ENCODE results near the gene POLE3.
A peak's percentile ranks its signal among the peaks of the same experiment; 100 is the strongest.
"Not testable (repeated sequence)": the region's sequence is repeated elsewhere in the genome, so short reads cannot be mapped to it uniquely, and the experiment has no call there.

POLE3 gene

DNA sequence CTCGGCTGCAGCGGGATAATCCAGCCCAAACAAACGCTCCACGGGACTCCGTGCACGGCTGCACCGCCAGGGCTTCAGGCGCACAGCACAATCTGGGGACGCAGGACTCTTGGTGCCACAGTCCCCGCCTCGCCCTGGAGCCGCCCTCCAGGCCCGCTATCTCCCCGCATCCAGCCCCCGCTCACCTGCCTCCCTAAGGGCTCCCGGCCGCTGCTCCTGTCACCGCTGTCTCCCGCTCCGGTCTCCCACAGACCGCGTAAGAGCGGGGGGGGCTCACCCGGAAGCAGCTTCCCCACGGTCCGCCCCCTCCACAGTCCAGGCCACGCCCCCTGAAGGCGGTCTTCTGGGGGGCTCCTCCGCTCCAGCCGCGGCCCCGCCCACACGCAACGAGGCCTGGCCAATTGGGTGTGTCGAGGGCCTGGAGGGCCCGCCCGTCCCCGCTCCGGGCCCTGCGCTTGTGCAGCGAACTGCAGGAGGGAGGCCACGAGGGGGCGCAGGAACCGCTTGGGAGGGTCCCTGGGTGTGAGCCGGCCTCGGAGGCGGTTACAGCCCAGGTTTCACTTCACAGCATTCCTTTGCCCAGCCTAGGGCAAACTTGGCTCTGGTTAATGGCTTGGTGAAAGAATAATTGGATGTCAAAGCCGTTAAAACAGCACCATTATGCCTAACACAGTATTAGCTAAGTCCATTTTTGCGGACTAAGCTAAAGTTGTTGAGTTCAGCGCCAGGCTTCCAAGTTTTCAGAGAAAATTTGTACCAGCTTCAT lies 9.3 kb downstream of the POLE3 start, which contains the start of gene ALAD:
TSS of gene ALAD (minus strand) at position 258 of the 766 bp plus-strand sequence. CDS start 7,725 bp downstream, outside the sequence.
- DNase-seq = peak; percentile 99

DNA sequence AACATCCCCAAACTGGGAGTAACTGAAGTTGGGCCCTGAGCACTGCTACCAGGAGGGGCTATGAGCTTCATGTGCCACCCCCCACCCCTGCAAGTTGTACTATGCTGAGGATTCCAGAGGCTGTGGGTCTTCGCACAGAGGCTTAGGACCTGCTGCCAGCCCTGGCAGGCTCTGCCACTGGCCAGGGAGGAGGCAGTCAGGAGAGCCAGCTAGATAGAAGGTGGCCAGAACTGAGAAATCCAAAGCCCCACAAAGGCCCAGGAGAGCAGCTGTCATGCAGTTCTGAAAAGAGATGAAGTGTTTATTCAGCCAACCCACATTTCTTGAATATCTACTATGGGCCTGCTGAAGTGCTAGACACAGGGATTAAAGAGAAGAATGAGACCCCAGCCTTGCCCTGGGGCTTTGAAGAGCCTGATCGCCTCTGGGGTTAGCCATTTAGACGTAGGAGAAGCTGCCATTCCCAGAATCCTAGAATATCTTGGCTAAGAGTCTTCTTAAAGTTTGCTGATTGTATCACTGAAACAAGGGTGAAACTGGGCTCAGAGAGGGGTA lies 10.8 kb downstream of the POLE3 start:
- no peak for DNase-seq

DNA sequence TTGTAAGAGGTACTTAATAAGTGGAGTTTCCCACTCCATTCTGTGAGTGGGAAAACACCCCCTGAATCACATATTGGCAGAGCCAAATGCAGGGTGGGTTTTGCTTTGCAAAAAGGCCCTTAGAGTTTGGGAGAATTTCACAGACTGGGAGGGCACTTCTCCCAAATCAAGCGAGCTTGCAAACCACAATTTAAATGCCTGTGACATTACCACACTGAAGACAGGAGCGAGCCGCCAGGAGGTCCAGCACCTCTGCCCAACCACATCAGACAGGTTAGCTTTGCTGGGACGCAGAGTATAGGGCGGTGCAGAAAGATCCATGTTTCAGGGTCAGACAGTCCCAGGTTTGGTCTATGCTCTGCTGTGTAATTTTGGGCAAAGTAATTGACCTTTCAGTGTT lies 11.7 kb downstream of the POLE3 start:
- DNase-seq = no peak

DNA sequence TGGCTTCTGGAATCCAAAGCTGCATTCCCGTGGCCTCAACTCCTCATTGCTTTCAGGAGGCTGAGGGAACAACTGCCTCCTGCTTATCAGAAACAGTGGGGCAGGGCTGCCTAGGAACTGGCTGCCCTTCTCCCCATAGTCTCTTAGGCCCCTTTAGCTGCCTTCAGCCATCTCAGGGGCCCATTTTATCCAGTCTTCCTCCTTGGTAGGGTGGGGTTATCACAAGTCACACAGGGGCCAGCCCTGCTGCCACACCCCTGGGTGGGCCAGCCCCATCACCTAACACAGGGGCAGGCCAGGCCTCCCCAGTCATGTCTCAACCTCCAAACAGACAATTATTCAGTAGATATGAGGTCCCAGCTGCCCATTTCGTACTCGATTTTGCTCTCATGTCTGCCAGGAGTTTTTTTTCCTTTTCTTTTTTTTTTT lies 13.3 kb downstream of the POLE3 start:
- DNase-seq = no peak

DNA sequence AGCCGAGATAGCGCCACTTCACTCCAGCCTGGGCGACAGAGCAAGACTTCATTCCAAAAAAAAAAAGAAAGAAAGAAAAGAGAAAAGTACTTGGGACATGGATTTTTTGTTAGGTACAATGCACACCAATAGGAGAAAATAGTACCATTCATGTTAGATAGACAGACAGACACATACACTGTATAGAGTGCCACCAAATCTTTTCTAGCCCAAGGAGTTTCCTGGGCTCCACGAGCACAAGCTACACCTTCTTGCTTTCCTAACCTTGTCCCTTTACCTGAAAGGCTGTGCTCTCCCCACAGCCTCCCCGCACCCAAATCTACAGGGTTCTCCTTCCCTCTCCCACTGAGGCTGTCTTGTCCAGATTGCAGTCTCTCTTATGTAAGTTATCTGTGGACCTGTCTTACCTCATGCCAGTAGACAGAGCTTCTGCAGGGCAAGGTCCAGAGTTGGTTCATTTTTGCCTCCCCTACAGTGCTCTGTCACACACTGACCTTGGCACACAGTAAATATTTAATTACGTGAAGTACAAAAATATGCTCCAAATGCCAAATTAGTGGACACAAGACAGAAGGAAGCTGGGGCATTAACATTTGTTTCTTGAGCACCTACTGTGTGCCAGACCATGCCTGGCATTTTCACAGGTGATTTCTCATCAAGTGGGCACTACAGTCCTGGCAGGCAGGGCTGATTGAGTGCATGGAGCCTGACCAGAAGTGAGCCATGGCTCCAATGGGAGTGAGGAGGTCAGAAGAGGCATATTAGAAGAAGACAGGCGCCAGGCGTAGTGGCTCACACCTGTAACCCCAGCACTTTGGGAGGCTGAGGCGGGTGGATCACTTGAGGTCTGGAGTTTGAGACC lies 15.2 kb downstream of the POLE3 start:
- no peak for DNase-seq

DNA sequence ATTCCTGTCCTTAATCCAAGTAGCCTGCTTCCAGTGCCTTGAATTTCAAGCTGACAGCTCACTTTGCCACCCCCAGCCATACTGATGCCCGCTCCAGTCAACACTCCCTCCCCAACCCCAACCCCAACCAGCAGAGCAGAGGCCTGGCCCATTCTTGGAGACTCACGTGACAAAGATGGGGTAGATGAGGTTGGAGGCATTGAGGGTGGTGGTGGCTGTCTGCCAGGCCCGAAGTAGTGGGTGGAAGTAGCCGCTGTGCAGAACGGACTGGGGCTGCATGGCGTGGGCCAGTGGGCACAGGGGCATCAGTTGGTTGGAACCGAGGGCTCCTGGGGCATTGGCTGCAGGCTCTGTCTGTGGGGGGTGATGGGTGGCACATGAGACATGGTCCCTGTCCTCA lies 17.2 kb downstream of the POLE3 start:
- no peak for DNase-seq

DNA sequence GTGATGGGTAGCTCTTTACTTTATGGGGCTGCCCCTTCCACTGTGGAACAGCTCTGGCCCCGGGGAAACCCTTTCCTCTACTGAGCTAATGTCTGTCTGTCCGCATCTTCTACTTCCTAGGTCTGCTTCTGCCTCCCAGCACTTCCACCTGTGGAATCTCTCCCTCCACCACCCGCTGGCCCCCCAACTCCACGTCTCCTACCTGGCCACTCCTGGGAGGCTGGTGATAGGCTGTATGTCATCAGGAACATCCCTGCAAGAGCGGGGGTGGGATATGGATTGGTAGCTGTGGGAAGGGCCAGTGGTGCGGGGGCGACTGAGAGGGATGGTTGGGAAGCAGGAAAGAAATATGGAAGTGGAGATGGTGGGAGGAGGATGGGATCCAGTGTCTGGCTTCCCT lies 18.6 kb downstream of the POLE3 start:
- DNase-seq = no peak

DNA sequence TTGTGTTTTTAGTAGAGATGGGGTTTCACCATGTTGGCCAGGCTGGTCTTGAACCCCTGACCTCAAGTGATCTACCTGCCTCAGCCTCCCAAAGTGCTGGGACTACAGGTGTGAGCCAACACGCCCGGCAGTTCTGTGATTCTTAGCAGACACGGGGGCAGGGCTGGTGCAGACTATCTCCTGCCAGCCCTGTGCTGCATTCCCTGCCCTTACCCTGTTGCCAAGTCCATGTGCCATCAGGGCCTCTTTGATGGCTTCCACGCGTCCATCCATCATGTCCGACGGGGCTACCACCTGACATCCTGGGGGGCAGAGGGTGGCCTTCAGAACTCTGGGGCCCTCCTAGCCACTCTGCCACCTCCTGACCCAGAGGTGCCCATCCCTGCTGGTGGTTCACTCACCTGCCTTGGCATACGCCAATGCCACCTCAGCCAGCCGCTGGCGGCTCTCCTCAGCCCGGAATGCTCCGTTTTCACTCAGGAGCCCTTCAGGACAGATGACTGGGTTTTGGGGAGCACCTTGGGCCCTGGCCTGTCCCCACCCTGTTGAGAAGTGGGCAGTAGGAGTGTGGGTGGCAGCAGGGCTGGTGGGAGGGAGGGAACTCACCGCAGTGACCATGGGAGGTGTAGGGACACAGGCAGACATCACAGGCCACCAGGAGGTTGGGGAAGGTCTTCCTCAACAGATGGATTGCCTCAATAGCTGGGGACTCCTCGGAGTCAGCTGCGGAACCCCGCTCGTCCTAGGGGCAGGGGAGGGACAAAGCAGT lies 20.1 kb downstream of the POLE3 start:
- DNase-seq = no peak

DNA sequence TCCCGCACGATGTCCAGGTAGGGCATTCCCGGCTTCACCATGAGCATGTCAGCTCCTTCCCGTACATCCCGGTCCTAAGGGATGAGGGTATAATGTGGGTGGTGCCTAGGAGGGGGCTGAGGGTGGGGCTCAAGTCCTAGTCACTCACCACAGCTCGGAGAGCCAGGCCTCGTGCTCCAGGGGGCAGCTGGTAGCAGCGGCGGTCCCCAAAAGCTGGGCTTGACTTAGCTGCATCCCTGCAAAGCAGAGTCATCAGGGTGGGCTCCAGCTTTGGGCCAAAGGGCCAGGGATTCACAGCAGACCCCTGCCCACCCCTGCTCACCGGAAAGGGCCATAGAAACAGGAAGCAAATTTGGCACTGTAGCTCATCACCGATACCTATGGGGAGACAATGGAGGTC lies 21.0 kb downstream of the POLE3 start:
- DNase-seq = no peak

DNA sequence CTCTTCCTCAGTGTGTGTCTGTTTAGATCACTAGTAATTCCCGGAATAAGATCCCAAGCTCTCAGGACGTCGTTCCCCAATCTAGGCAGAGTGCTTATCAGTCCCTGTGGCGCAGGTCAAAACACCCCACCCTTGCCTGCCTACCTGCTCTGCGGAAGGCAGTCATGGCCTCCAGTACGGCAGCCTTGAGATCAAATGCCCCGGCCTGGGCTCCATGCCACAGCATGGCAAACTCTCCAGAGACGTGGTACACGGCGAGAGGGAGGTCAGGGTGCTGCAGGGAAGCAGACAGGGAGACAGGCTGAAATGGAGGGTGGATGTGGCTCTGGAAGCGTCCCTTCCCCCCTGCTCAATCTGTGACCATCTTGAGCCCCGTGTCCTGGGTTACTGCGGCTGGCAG lies 21.6 kb downstream of the POLE3 start:
- DNase-seq = no peak

DNA sequence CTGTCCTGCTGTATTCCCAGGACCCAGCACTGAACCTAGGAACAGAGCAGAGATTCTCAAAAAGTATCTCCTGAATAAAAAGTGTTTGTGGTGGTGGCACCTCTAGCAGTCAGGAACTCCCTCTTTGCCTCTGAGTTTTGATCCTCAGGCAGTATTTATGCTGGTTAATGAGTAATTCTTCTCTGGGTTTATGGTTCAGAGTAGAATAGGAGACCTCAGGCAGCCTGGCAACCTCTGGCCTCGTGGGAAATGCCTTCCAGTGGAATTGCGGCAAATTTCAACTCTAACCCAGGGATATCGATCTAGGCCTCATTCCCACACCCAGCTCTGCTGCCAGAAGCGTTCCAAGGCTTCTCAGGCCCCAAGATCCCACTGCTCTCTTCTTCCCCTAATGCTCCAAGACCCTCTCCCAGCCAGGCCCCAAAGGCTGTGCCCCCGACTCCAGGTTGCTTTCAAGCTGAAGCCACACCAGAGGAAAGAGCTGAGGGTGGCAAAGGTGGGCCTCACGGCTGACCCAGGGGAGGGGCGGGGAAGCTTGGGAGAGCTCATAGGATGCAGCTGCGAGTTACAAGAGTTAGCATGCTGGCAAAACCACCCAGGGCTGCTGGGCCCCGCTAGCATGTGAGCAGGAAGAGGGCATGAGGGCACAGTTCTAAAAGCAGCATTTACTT lies 22.8 kb downstream of the POLE3 start:
- DNase-seq = no peak

DNA sequence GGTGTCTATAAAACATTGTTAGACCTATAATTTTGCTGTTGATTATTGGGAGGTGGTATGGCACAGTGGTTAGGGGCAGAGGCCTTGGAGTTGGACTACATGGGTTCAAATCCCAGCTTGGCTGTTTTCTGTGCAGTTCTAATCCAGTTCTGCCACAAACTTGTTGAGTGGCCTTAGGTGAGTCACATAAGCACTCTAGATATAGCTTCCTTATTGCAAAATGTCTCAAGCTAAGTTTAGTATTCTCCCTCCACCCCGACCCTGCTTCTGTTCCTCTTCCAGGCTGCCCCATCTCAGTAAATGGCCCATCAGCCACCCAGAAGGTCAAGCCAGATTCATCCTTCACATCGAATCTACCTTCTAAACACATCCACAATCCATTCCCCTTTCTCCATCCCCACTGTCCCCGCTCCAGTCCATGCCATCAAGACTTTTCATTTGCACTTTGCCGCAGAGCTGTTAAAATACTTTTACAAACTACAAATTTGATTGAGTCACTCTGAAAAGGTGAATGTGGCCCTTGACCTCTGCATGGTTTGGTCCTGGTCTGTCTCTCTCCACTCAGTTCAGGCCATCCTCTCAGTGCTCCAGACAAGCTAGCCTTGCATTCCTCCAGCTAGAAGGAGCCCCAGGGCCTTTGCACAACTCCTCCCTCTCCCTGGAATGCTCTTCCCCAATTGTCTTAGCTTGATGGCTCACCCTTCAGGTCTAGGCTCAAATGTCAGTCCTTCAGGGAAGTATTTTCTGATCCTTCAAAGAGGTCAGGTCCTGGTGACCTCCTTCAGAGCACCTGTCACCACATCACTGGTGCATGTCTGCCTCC lies 23.7 kb downstream of the POLE3 start:
- DNase-seq = no peak

DNA sequence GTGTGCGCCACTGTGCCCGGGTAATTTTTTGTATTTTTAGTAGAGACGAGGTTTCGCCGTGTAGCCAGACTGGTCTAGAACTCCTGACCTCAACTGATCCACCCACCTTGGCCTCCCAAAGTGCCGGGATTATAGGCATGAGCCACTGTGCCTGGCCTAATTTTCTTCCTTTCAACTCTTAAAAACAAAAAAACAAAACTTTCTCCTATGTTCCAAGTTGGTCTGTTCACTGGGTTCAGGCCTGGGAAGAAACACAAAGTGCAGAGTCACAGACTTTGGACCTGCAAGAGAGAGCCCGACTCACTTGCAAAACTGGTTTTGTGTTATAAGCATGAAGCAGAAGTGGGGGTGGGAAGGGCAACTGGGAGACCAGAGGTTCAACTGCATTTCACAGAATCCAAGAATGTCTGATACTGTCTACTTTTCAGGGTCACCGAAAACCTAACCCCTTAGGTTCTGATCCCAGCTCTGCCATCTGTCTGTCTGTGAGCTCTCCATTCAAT lies 28.5 kb downstream of the POLE3 start:
- no peak for DNase-seq

DNA sequence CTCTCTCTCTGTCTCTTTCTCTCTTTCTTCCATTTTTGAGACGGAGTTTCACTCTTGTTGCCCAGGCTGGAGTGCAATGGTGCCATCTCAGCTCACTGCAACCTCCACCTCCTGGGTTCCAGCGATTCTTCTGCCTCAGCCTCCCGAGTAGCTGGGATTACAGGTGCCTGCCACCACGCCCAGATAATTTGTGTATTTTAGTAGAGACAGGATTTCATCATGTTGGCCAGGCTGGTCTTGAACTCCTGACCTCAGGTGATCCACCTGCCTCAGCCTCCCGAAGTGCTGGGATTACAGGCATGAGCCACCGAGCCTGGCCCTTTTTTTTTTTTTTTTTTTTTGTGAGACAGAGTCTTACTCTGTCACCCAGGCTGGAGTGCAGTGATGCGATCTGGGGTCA lies 29.0 kb downstream of the POLE3 start:
- not testable (repeated sequence) for DNase-seq

DNA sequence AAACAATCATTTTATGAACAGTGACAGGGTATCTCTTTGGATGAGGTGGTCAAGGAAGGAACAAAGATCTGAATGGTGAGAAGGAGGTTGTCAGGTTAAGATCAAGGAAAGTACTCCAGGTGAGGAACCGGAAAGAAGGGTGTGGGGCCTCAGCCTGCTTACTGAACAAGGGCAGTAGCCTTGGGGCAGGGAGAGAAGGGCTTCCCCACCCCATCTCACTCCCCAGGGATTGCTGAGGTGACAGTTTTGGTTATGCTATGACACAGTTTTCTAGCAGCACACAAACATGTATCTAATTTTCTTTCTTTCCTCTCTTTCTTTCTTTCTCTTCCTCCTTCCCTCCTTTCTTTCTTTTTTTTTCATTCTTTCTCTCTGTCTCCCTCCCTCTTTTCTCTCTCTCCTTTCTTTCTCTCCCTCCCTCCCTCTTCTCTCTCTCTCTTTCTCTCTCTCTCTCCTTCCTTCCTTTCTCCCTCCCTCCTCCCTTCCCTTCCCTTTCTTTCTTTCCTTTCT lies 29.6 kb downstream of the POLE3 start:
- no peak for DNase-seq

DNA sequence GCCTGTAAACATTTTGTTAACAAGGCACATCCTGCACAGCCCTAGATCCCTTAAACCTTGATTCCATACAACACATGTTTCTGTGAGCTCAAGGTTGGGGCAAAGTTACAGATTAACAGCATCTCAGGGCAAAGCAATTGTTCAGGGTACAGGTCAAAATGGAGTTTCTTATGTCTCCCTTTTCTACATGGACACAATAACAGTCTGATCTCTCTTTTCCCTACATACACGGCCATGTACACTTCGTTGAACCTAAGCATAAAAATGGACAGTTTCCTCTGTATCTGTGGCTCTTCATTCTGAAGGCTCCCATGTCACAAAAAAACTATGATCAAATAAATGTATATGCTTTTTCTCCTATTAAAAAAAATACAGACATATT lies 30.7 kb downstream of the POLE3 start:
- not testable (repeated sequence) for DNase-seq

DNA sequence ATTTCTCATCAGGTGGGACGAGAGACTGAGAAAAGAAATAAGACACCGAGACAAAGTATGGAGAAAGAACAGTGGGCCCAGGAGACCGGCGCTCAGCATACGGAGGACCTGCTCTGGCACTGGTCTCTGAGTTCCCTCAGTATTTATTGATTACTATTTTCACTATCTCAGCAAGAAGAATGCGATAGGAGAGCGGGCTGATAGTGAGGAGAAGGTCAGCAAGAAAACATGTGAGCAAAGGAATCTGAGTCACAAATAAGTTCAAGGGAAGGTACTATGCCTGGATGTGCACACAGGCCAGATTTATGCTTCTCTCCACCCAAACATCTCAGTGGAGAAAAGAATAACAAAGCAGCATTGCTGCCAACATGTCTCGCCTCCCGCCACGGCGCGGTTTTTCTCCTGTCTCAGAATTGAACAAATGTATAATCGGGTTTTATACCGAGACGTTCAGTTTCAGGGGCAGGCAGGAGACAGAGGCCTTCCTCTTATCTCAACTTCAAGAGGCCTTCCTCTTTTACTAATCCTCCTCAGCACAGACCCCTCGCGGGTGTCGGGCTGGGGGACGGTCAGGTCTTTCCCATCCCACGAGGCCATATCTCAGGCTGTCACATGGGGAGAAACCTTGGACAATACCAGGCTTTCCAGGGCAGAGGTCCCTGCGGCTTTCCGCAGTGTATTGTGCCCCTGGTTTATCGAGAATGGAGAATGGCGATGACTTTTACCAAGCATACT lies 31.2 kb downstream of the POLE3 start:
- DNase-seq = not testable (repeated sequence)

DNA sequence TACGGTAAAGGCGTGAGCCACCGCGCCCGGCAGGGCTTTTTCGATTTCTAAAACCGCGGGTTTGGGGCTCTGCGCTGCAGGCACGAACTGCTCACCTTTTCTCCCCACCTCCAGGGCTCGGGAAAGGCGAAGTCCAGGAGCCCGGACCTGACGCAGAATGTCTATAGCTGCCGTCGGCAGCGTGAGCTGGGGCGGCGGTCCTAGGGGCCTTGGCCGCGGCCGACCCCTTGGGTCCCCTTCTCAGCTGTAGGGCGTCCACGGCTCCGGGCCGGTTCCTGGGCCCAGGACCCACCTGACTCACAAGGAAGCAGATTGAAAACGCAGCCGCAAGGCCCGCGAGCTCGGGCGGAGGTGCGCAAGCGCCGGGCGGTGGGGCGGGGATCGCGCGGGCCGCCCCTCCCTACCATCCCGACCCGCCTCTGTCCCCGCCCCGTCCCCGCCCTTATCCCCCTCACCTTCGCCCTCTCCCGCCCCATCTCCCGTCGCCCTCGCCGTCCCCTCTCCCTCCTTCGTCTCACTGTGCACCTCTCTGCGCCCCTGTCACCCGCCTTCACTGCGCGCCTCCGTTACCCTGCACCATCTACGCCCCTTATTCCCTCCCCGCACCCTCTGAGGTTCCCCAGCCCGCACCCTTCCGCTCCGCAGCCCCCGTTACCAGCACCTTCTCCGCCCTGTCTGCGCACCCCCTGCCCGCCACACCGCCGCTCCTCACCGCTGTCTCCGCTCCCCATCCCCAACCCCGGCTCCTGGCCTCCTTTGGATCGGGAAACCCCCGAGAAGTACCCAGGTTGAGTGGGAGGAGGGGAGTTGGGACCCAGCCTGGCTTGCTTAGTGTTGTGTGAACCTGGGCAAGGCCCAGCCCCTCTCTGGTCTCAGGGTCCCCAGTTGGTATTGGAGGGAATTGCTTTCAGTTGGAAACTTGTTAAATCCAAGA lies 33.6 kb downstream of the POLE3 start, which contains the start of gene HDHD3:
TSS of gene HDHD3 (minus strand) at position 353 of the 934 bp plus-strand sequence. CDS start 2,632 bp downstream, outside the sequence.
- DNase-seq = peak; percentile 72
